ENCODE data around the gene RPP25L. TPM values are rescaled to one million over a fixed set of nuclear protein-coding genes. Genes with fewer than 3 reads are reported as not detected.

The RPP25L gene
- total RNA-seq, 3 donors from 2014 or later, result 28.5 to 37.9 (median 36.4) TPM

DNA sequence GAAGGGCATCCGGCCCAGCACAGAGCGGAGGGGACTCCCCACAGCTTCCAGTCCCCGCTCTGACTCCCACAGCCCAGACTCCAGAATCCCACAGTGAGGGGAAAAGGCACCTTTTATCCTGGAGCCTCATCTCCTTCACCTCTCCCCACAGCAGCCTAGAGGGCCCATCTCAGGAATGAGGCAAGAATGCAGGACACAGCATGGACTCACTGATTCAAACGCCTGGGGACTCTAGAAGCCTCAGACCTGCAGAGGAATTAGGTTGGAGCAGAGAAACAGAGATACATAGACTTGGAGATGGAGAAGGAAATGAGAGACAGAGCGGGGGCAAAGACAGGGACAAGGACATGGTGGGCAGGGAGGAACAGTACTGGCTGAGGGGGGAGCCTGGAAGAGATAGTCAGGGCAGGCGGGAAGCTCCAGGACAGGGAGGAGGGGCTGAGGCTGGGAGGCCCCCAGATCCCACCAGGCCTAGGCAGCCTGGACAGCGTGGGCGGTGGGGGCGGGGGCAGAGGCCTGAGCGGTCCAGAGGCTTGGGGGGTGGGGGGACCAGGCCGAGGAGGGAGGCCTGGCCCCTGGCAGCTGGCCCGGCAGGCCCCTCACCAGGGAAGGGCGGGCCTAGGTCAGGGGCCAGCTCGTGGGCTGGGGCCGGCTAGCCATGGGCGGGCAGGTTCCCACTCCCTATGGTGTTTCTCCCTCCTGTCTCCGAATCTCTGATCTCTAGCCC is 38.1 kb downstream of the RPP25L start:
- intact Hi-C loops (cut with DNase I; ENCODE audit: low total_unique reads), result no loop called here
- Histone ChIP-seq H3K4me3 (no peak overlapping the region), H3K27me3 (peaks cover 0 to 10% of the 10 kb centered on the region in 2 donors), H3K9me3 (no peaks in the 10 kb centered on the region), H3K36me3 (no peaks in the 10 kb centered on the region), H3K4me1 (no peaks in the 10 kb centered on the region), H3K27ac (peak overlapping the region in 1 of 2 donors; percentile 61)
- DNase-seq (ENCODE audit: low spot score in 2 of 2), result no peak
- TF ChIP-seq POLR2A (IDR thresholded peaks at IDR 0.05) (no peak), POLR2AphosphoS5 (IDR thresholded peaks at IDR 0.05) (no peak)
- TF ChIP-seq, protein P1, sequence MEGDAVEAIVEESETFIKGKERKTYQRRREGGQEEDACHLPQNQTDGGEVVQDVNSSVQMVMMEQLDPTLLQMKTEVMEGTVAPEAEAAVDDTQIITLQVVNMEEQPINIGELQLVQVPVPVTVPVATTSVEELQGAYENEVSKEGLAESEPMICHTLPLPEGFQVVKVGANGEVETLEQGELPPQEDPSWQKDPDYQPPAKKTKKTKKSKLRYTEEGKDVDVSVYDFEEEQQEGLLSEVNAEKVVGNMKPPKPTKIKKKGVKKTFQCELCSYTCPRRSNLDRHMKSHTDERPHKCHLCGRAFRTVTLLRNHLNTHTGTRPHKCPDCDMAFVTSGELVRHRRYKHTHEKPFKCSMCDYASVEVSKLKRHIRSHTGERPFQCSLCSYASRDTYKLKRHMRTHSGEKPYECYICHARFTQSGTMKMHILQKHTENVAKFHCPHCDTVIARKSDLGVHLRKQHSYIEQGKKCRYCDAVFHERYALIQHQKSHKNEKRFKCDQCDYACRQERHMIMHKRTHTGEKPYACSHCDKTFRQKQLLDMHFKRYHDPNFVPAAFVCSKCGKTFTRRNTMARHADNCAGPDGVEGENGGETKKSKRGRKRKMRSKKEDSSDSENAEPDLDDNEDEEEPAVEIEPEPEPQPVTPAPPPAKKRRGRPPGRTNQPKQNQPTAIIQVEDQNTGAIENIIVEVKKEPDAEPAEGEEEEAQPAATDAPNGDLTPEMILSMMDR (IDR thresholded peaks at IDR 0.05), result no peak

DNA sequence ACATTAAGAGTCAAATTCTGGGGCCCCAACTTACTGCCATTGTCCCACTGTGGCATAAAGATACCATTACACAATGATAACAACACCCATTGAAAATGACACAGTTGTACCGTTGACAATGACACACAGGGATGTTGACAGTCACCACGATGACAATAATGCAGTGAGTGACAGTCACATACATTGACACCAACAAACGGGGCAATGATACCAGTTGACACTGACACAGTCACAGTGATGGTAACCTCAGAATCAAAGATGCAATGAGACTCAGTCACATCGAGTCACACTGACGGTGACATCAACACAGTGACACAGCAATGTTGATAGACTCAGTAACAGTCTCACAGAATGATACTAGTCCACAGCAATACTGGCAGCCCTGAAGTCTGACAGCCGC is 39.3 kb downstream of the RPP25L start:
- Histone ChIP-seq H3K4me3 (no peak overlapping the region), H3K9me3 (no peaks in the 10 kb centered on the region), H3K27ac (no peak overlapping the region), H3K36me3 (no peaks in the 10 kb centered on the region), H3K27me3 (no peaks in the 10 kb centered on the region), H3K4me1 (no peaks in the 10 kb centered on the region)
- intact Hi-C loops (cut with DNase I; ENCODE audit: low total_unique reads), result no loop called here
- no peak for DNase-seq (ENCODE audit: low spot score in 2 of 2)
- TF ChIP-seq POLR2A (IDR thresholded peaks at IDR 0.05), result no peak
- TF ChIP-seq POLR2AphosphoS5 (IDR thresholded peaks at IDR 0.05), result no peak
- TF ChIP-seq, protein P1 (IDR thresholded peaks at IDR 0.05), result no peak

DNA sequence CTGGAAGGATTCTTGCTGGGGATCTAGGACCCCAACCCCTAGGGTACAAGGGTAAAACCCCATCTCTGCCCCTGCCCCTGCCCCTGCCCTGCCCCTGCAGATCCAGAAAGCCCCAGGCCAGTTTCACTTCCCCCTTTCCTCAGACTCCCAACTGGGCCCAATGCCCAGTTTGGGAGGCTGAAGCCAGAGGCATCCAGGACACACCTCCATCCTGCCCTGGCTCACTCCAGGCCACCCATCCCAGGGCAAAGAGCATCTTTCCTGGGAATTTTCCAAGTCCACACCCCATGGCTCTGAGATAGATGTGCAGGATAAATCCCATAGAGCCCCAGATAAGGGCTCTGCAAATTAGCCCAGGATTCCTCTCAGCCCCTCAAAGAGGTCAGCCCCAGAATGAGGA is 39.8 kb downstream of the RPP25L start:
- Histone ChIP-seq H3K36me3 (no peaks in the 10 kb centered on the region), H3K27ac (no peak overlapping the region), H3K27me3 (no peaks in the 10 kb centered on the region), H3K9me3 (no peaks in the 10 kb centered on the region), H3K4me1 (no peaks in the 10 kb centered on the region), H3K4me3 (no peak overlapping the region)
- DNase-seq (ENCODE audit: low spot score in 2 of 2), result no peak
- TF ChIP-seq POLR2AphosphoS5 (IDR thresholded peaks at IDR 0.05) (no peak), POLR2A (IDR thresholded peaks at IDR 0.05) (no peak)
- TF ChIP-seq, protein P1 (IDR thresholded peaks at IDR 0.05), result no peak
- intact Hi-C loops (cut with DNase I; ENCODE audit: low total_unique reads), result no loop called here

DNA sequence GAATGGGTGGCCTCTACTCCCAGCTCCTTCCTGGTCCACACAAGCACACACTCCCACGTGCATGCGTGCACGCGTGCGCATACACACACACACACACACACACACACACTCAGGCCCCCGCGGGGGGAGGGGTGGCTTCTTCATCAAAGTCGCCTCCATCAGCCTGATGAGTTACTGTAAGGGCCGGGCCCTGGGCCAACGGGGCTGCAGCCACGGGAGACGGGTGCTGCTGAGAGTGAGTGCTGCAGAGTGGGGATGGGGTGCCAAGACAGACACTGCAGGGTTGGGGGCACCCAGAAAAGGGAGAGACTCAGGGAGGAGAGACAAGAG is 40.5 kb downstream of the RPP25L start:
- no peak for DNase-seq (ENCODE audit: low spot score in 2 of 2)
- TF ChIP-seq, protein P1 (IDR thresholded peaks at IDR 0.05), result no peak
- TF ChIP-seq POLR2AphosphoS5 (IDR thresholded peaks at IDR 0.05) (no peak), POLR2A (IDR thresholded peaks at IDR 0.05) (no peak)
- H3K36me3 ChIP-seq, result no peaks in the 10 kb centered on the region
- H3K27me3 ChIP-seq, result no peaks in the 10 kb centered on the region
- H3K27ac ChIP-seq, result no peak overlapping the region
- H3K4me1 ChIP-seq, result no peaks in the 10 kb centered on the region
- no peak overlapping the region for H3K4me3 ChIP-seq
- intact Hi-C loops (cut with DNase I; ENCODE audit: low total_unique reads), result no loop called here
- H3K9me3 ChIP-seq, result no peaks in the 10 kb centered on the region

DNA sequence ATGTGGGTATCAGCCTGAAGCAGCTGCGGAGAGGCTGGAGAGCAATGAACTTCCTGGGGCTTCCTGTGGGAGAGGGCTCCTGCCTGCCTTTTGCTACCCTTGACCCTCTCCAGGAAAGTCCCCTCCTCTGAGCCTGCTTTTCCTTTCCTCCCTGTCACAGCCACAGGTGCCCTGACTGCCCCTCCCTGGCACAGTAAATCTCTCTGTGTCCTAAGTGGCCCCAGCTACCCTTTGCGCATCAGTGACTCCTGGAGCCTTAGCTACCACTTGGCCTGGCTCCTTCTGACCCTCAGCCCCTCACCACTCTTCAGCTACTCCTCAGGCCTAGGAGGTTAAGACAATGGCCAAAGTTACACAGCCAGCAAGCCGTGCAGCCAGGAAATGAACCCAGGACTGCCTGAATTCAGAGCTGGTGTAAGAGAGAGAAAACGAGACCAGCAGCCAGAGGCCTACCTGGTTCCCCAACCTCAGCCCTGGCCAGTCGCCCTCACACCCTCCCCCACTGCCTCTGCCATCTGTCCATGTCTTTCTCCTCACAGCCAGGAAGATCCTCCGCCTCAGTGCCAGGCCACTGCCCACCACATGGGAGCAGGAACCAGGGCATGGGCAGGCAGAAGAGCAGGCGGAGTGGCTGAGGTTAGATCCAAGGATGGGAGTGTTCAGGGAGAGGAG is 41.0 kb downstream of the RPP25L start:
- Histone ChIP-seq H3K9me3 (no peaks in the 10 kb centered on the region), H3K4me3 (no peak overlapping the region), H3K36me3 (no peaks in the 10 kb centered on the region), H3K27ac (peak overlapping the region in 1 of 2 donors; percentile 48), H3K27me3 (no peaks in the 10 kb centered on the region), H3K4me1 (no peaks in the 10 kb centered on the region)
- DNase-seq (ENCODE audit: low spot score in 2 of 2), result no peak
- TF ChIP-seq POLR2AphosphoS5 (IDR thresholded peaks at IDR 0.05) (no peak), POLR2A (IDR thresholded peaks at IDR 0.05) (no peak)
- TF ChIP-seq, protein P1 (IDR thresholded peaks at IDR 0.05), result no peak
- intact Hi-C loops (cut with DNase I; ENCODE audit: low total_unique reads), result no loop called here

Measured in breast epithelium (tissue), 4 donors.